Psoas muscle (tissue), 8 donors: ENCODE data around the gene SIGLEC11. TPM values are rescaled to one million over a fixed set of nuclear protein-coding genes. Genes with fewer than 3 reads are reported as not detected.

Experiments
- ATAC-seq, 4 donors: fragments of 200-7000 bp; cut with Tn5 transposase; one replicate each; pipeline ENCODE4 v1.9.1; 2020; ENCODE audit warnings: moderate library complexity in 3 of 4, mild to moderate bottlenecking in 2 of 4
- DNase-seq, 2 donors: peaks; one replicate each; pipeline ENCODE4 v3.0.0-alpha.2; 2020
- H3K27ac ChIP-seq: fragments of 200-600 bp; one replicate; pipeline ENCODE4 v1.8.0; 2022
- H3K27me3 ChIP-seq, 3 donors: fragments of 200-600 bp in 1 of 3; one replicate each; pipeline versions ENCODE4 v1.6.1 to v1.8.0; 2013 to 2022; ENCODE audit warnings: low read length in 2 of 3, mild to moderate bottlenecking in 2 of 3, moderate library complexity in 1 of 3; ENCODE audit not compliant: insufficient read depth in 3 of 3
- H3K36me3 ChIP-seq, 2 donors: fragments of 200-600 bp in 1 of 2; one replicate each; pipeline versions ENCODE4 v1.6.1 to v1.8.0; 2013 to 2022; ENCODE audit warnings: low read depth in 1 of 2, mild to moderate bottlenecking in 1 of 2, moderate library complexity in 1 of 2; ENCODE audit not compliant: insufficient read depth in 1 of 2
- H3K4me1 ChIP-seq: fragments of 200-600 bp; one replicate; pipeline ENCODE4 v1.8.0; 2022
- H3K4me3 ChIP-seq: fragments of 200-600 bp; one replicate; pipeline ENCODE4 v1.8.0; 2022; ENCODE audit warnings: mild to moderate bottlenecking
- H3K9me3 ChIP-seq: fragments of 200-600 bp; one replicate; pipeline ENCODE4 v1.8.0; 2022
- CTCF ChIP-seq: fragments of 200-600 bp; IDR thresholded peaks from one replicate; pipeline ENCODE4 v1.8.0; 2022; ENCODE audit warnings: antibody characterized with exemption
- WGBS, 3 donors: extraction: QIAGEN DNeasy Blood & Tissue Kit; methylation state at CpG; one replicate each; pipeline versions ENCODE4 v1.1.6 to v1.1.7; 2013; 5-methylcytosine and 5-hydroxymethylcytosine counted together
- intact Hi-C, 2 donors: fragments of 100-400 bp; cut with DNase I; formaldehyde crosslinking; loops; one replicate each; pipeline versions ENCODE4 v1.11.0 to v1.14.2; 2022
- polyA plus RNA-seq, 3 donors: library from polyadenylated mRNA; stranded (reverse); fragments of 200-250 nt; gene quantifications; one replicate each; pipeline ENCODE4 v1.2.3, GENCODE V29; 2013
- total RNA-seq, 4 donors: library from RNA; stranded (reverse); fragmentation: NEBNext Ultra II Directional in 2 of 4; extraction: Animal tissue kit (Norgen Biotek cat#: 25700) in 2 of 4; gene quantifications; one replicate each; pipeline versions ENCODE4 v1.2.1 to v1.2.4, GENCODE V29; 2021 to 2023
- donor health status: healthy with polysubstance abuse.
- donor health status: DM: no; HTN: no; CAD: no; lungs with moderate emphysema.
- donor health status: Bipolar disorder and iron deficiency.
- donor health status: healthy.
- donor health status: DM: yes; HTN: yes; CAD: no.
- donor health status: DM: no; HTN: no; CAD: no.
- donor health status: DM: no; HTN: no; CAD: no.
- donor health status: DM: yes; HTN: yes; CAD: no.

The SIGLEC11 gene
- total and polyA plus RNA-seq, 7 donors = 0.13 to 0.38 (median 0.29) TPM; not detected in 1

- peak in 1 of 2 donors; percentile 46 for DNase-seq
- Histone ChIP-seq H3K9me3 (no peaks in the 10 kb centered on the region), H3K27me3 (no peaks in the 10 kb centered on the region), H3K36me3 (peaks cover 0 to 59% of the 10 kb centered on the region in 2 donors), H3K4me1 (no peaks in the 10 kb centered on the region), H3K27ac (no peak overlapping the region), H3K4me3 (no peak overlapping the region)
- intact Hi-C loops = no loop called here
- no peak for TF ChIP-seq CTCF
- ATAC-seq = no peak
- WGBS, 3 donors = 78 to 80% (median 79%) methylated on average over 18 of the region's 18 CpGs
Measured at GRCh38 chr19:49977881-49978280, 16.9 kb upstream of the SIGLEC11 start.

GRCh38 chr19:49977076-49977475 lies 16.1 kb upstream of the SIGLEC11 start:
- no peak for TF ChIP-seq CTCF
- Histone ChIP-seq H3K9me3 (no peaks in the 10 kb centered on the region), H3K27ac (no peak overlapping the region), H3K4me1 (no peaks in the 10 kb centered on the region), H3K4me3 (no peak overlapping the region), H3K27me3 (no peaks in the 10 kb centered on the region), H3K36me3 (peaks cover 0 to 59% of the 10 kb centered on the region in 2 donors)
- ATAC-seq (no peak), DNase-seq (no peak)
- WGBS, 3 donors = 81 to 89% (median 85%) methylated on average over 13 of the region's 13 CpGs
- intact Hi-C loops = no loop called here

GRCh38 chr19:49976496-49976895 lies 15.5 kb upstream of the SIGLEC11 start:
- intact Hi-C loops = no loop called here
- no peaks in the 10 kb centered on the region for H3K4me1 ChIP-seq
- 75 to 79% (median 78%) methylated on average over 3 of the region's 3 CpGs for WGBS, 3 donors
- no peak for TF ChIP-seq CTCF
- peaks cover 0 to 53% of the 10 kb centered on the region in 2 donors for H3K36me3 ChIP-seq
- no peak overlapping the region for H3K27ac ChIP-seq
- no peaks in the 10 kb centered on the region for H3K9me3 ChIP-seq
- no peaks in the 10 kb centered on the region for H3K27me3 ChIP-seq
- H3K4me3 ChIP-seq = no peak overlapping the region
- no peak for ATAC-seq
- peak in 1 of 2 donors; percentile 28 for DNase-seq

- Histone ChIP-seq H3K27ac (no peak overlapping the region), H3K9me3 (no peaks in the 10 kb centered on the region), H3K27me3 (no peaks in the 10 kb centered on the region), H3K4me1 (no peaks in the 10 kb centered on the region), H3K4me3 (no peak overlapping the region), H3K36me3 (peaks cover 0 to 40% of the 10 kb centered on the region in 2 donors)
- 77 to 80% (median 77%) methylated on average over 7 of the region's 7 CpGs for WGBS, 3 donors
- TF ChIP-seq CTCF = no peak
- intact Hi-C loops = no loop called here
- ATAC-seq = no peak
- DNase-seq = peak in 1 of 2 donors; percentile 29
Measured at GRCh38 chr19:49975051-49975450, 14.1 kb upstream of the SIGLEC11 start.

- ATAC-seq = peak in 1 of 4 donors; percentile 21
- DNase-seq = peak; percentile 35 to 56
- Histone ChIP-seq H3K27me3 (peaks cover 0 to under 1% (median 0%) of the 10 kb centered on the region in 3 donors), H3K4me1 (no peaks in the 10 kb centered on the region), H3K27ac (no peak overlapping the region), H3K36me3 (peaks cover 0 to 33% of the 10 kb centered on the region in 2 donors), H3K9me3 (no peaks in the 10 kb centered on the region), H3K4me3 (no peak overlapping the region)
- no peak for TF ChIP-seq CTCF
- 74 to 83% (median 77%) methylated on average over 18 of the region's 18 CpGs for WGBS, 3 donors
- intact Hi-C loops = no loop called here
Measured at GRCh38 chr19:49973987-49974386, 13.0 kb upstream of the SIGLEC11 start.
